ENCODE data around the gene BCAP31. TPM values are rescaled to one million over a fixed set of nuclear protein-coding genes. Genes with fewer than 3 reads are reported as not detected.
"Not testable (repeated sequence)": the region's sequence is repeated elsewhere in the genome, so short reads cannot be mapped to it uniquely, and the experiment has no call there.

Gene BCAP31
- total RNA-seq, 1 experiment from 2014 or later, result 289 TPM

GRCh38 chrX:153701706-153702105 is 22.5 kb downstream of the BCAP31 start:
- Histone ChIP-seq H3K9me2 (replicated peaks; ENCODE audit: low read length) (no peaks in the 10 kb centered on the region), H3K4me1 (ENCODE audit: insufficient read depth, low read length) (no peaks in the 10 kb centered on the region), H3K9ac (ENCODE audit: low read length) (no peak overlapping the region), H3K27ac (ENCODE audit: low read length) (no peak overlapping the region), H3K4me3 (ENCODE audit: low read length) (no peak overlapping the region), H4K20me1 (ENCODE audit: low read length) (no peaks in the 10 kb centered on the region), H3K9me3 (ENCODE audit: low read length) (no peaks in the 10 kb centered on the region), H3K36me3 (ENCODE audit: low read depth, low read length) (peaks cover 5% of the 10 kb centered on the region; the same call in 1 of the 2 replicates), H3F3A (ENCODE audit: low read length, unreplicated experiment) (no peaks in the 10 kb centered on the region), H3K27me3 (ENCODE audit: low read length) (no peaks in the 10 kb centered on the region), H3K4me2 (ENCODE audit: low read length) (no peak overlapping the region), H2AFZ (ENCODE audit: low read length) (no peak overlapping the region), H3K79me2 (ENCODE audit: low read length) (no peaks in the 10 kb centered on the region)
- ChIA-PET POLR2A (ENCODE audit: unreplicated experiment) (no interaction called here), CTCF (no interaction called here)
- intact Hi-C loops (cut with micrococcal nuclease), result no loop called here
- no TSS peak for BruUV-seq (replicated peaks)
- no peak for TF ChIP-seq EZH2 (IDR thresholded peaks at IDR 0.05; ENCODE audit: low read length, unreplicated experiment)
- TF ChIP-seq EZH2phosphoT487 (IDR thresholded peaks at IDR 0.05; ENCODE audit: borderline replicate concordance, low read length), result no peak
- TF ChIP-seq, protein P1, sequence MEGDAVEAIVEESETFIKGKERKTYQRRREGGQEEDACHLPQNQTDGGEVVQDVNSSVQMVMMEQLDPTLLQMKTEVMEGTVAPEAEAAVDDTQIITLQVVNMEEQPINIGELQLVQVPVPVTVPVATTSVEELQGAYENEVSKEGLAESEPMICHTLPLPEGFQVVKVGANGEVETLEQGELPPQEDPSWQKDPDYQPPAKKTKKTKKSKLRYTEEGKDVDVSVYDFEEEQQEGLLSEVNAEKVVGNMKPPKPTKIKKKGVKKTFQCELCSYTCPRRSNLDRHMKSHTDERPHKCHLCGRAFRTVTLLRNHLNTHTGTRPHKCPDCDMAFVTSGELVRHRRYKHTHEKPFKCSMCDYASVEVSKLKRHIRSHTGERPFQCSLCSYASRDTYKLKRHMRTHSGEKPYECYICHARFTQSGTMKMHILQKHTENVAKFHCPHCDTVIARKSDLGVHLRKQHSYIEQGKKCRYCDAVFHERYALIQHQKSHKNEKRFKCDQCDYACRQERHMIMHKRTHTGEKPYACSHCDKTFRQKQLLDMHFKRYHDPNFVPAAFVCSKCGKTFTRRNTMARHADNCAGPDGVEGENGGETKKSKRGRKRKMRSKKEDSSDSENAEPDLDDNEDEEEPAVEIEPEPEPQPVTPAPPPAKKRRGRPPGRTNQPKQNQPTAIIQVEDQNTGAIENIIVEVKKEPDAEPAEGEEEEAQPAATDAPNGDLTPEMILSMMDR (conservative IDR thresholded peaks at IDR 0.05; ENCODE audit: low read depth, low read length), result no peak
- ATAC-seq (no peak), DNase-seq (no peak)

DNA sequence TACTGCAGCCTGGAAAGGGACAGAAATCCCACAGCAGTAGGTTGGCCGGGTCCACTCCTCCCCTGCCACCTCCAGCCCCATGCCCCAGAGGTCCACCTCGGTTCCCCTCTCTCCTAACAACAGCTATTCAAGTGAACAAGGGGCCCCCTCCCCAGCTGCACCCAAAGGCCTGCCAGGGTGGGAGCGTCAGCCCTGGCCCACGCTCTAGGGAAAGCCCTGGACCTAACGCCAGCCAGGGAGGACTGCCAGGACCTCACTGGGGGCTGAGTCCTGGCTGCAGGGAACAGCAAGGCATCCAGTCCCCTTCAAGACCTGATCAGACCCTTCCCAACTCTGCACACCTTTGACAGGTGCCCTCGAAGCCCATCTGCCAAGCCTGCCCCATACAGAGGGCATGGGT is 23.2 kb downstream of the BCAP31 start:
- Histone ChIP-seq H3K9ac (ENCODE audit: low read length) (no peak overlapping the region), H2AFZ (ENCODE audit: low read length) (no peak overlapping the region), H3K4me1 (ENCODE audit: insufficient read depth, low read length) (no peaks in the 10 kb centered on the region), H3K9me3 (ENCODE audit: low read length) (no peaks in the 10 kb centered on the region), H3K36me3 (ENCODE audit: low read depth, low read length) (peaks cover 5% of the 10 kb centered on the region; the same call in 1 of the 2 replicates), H3F3A (ENCODE audit: low read length, unreplicated experiment) (no peaks in the 10 kb centered on the region), H4K20me1 (ENCODE audit: low read length) (no peaks in the 10 kb centered on the region), H3K4me3 (ENCODE audit: low read length) (no peak overlapping the region), H3K27ac (ENCODE audit: low read length) (no peak overlapping the region), H3K4me2 (ENCODE audit: low read length) (no peak overlapping the region), H3K9me2 (replicated peaks; ENCODE audit: low read length) (no peaks in the 10 kb centered on the region), H3K79me2 (ENCODE audit: low read length) (no peaks in the 10 kb centered on the region), H3K27me3 (ENCODE audit: low read length) (no peaks in the 10 kb centered on the region)
- no peak for DNase-seq
- no TSS peak for BruUV-seq (replicated peaks)
- no peak for ATAC-seq
- TF ChIP-seq, protein P1 (conservative IDR thresholded peaks at IDR 0.05; ENCODE audit: low read depth, low read length), result no peak
- TF ChIP-seq EZH2 (IDR thresholded peaks at IDR 0.05; ENCODE audit: low read length, unreplicated experiment), result no peak
- TF ChIP-seq EZH2phosphoT487 (IDR thresholded peaks at IDR 0.05; ENCODE audit: borderline replicate concordance, low read length), result no peak
- intact Hi-C loops (cut with micrococcal nuclease), result no loop called here
- ChIA-PET CTCF (no interaction called here), POLR2A (ENCODE audit: unreplicated experiment) (no interaction called here)

DNA sequence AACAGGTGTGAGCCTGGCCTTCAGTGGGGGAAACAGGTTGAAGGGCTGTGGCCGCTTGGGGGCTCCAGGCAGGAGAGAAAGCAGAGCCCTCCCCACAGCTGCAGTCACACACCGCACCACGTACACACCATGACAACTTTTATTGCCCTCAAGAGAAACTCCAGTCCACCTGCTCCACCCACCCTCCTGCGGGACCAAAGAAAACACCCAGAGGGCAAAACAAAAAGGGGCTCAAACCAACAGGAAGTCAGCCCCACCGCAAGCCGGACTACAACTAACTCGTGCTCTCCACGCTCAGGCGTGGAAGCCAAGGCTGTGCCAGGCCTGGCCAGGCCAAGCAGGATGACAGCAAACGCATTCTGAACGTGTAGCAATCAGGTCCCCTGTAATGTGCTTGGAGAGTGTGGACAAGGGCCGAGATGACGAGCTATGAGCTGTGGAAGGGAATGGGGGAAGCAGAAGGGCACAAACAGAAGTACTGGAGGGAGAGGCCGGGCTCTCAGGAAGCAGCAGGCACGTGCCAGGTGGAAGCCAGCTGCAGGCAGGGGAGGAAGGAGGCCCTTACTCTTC is 23.7 kb downstream of the BCAP31 start:
- BruUV-seq (replicated peaks), result TSS peak; percentile 51
- H3K4me2 ChIP-seq (ENCODE audit: low read length), result no peak overlapping the region
- H3K9me3 ChIP-seq (ENCODE audit: low read length), result no peaks in the 10 kb centered on the region
- no peak overlapping the region for H3K27ac ChIP-seq (ENCODE audit: low read length)
- ATAC-seq (no peak), DNase-seq (no peak)
- intact Hi-C loops (cut with micrococcal nuclease), result no loop called here
- no peaks in the 10 kb centered on the region for H4K20me1 ChIP-seq (ENCODE audit: low read length)
- ChIA-PET POLR2A (ENCODE audit: unreplicated experiment) (no interaction called here), CTCF (no interaction called here)
- H3K4me3 ChIP-seq (ENCODE audit: low read length), result no peak overlapping the region
- no peaks in the 10 kb centered on the region for H3K27me3 ChIP-seq (ENCODE audit: low read length)
- H3K9me2 ChIP-seq (replicated peaks; ENCODE audit: low read length), result no peaks in the 10 kb centered on the region
- H3K79me2 ChIP-seq (ENCODE audit: low read length), result no peaks in the 10 kb centered on the region
- H3F3A ChIP-seq (ENCODE audit: low read length, unreplicated experiment), result no peaks in the 10 kb centered on the region
- no peak overlapping the region for H3K9ac ChIP-seq (ENCODE audit: low read length)
- H3K36me3 ChIP-seq (ENCODE audit: low read depth, low read length), result peaks cover 5% of the 10 kb centered on the region; the same call in 1 of the 2 replicates
- H3K4me1 ChIP-seq (ENCODE audit: insufficient read depth, low read length), result no peaks in the 10 kb centered on the region
- no peak overlapping the region for H2AFZ ChIP-seq (ENCODE audit: low read length)
- TF ChIP-seq, protein P1 (conservative IDR thresholded peaks at IDR 0.05; ENCODE audit: low read depth, low read length), result no peak
- TF ChIP-seq EZH2 (IDR thresholded peaks at IDR 0.05; ENCODE audit: low read length, unreplicated experiment), result no peak
- no peak for TF ChIP-seq EZH2phosphoT487 (IDR thresholded peaks at IDR 0.05; ENCODE audit: borderline replicate concordance, low read length)

- H3K36me3 ChIP-seq (ENCODE audit: low read depth, low read length); H3K4me2 ChIP-seq (ENCODE audit: low read length); ATAC-seq; H3K9me2 ChIP-seq (replicated peaks; ENCODE audit: low read length); CTCF ChIA-PET; BruUV-seq (replicated peaks); H3K27me3 ChIP-seq (ENCODE audit: low read length); H3F3A ChIP-seq (ENCODE audit: low read length, unreplicated experiment); DNase-seq; H3K9ac ChIP-seq (ENCODE audit: low read length); H3K27ac ChIP-seq (ENCODE audit: low read length); intact Hi-C loops (cut with micrococcal nuclease); H3K4me1 ChIP-seq (ENCODE audit: insufficient read depth, low read length); POLR2A ChIA-PET (ENCODE audit: unreplicated experiment); H2AFZ ChIP-seq (ENCODE audit: low read length); H3K4me3 ChIP-seq (ENCODE audit: low read length); H3K9me3 ChIP-seq (ENCODE audit: low read length); H4K20me1 ChIP-seq (ENCODE audit: low read length); H3K79me2 ChIP-seq (ENCODE audit: low read length): not testable (repeated sequence)
Observed at GRCh38 chrX:153699784-153700371, 24.3 kb downstream of the BCAP31 start.

Data from PC-3 (cell line).